AG09309 (cell line): ENCODE data around the gene NBPF9.
"Not testable (repeated sequence)": the region's sequence is repeated elsewhere in the genome, so short reads cannot be mapped to it uniquely, and the experiment has no call there.

Experiments
- DNase-seq: peaks from one replicate; pipeline ENCODE4 v3.0.0-alpha.2; 2010; ENCODE audit warnings: low read depth
- H3K4me3 ChIP-seq: 2 replicates; pipeline ENCODE4 v1.5.1; 2011; ENCODE audit warnings: mild to moderate bottlenecking, low read depth, low read length, moderate library complexity; ENCODE audit not compliant: control insufficient read depth

Gene NBPF9

DNA sequence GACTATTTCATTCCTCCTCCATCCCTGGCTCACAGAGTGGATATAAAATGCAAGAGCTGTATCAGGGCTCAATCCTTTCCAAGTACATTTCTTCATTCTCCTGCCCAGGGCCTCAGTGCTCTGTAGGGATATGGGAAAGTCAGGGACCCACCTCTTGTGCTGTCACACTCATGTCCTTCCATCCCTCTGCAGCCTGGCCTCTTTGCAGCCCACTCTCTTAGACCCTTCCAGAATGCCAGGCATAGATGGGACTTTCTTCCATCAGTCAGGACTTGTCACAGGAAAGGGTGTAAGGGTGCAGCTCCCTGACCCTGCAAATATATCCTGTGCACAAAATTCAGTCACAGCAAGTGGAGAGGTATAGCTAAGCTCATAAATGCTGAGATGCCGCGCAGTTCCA lies 86.7 kb downstream of the NBPF9 start:
- not testable (repeated sequence) for DNase-seq, H3K4me3 ChIP-seq

- not testable (repeated sequence) for H3K4me3 ChIP-seq, DNase-seq
Measured at GRCh38 chr1:149015522-149015921, 87.8 kb downstream of the NBPF9 start.

GRCh38 chr1:149013513-149013912 lies 89.8 kb downstream of the NBPF9 start:
- not testable (repeated sequence) for DNase-seq, H3K4me3 ChIP-seq

- not testable (repeated sequence) for DNase-seq
Measured at GRCh38 chr1:149012599-149012998, 90.8 kb downstream of the NBPF9 start.

DNA sequence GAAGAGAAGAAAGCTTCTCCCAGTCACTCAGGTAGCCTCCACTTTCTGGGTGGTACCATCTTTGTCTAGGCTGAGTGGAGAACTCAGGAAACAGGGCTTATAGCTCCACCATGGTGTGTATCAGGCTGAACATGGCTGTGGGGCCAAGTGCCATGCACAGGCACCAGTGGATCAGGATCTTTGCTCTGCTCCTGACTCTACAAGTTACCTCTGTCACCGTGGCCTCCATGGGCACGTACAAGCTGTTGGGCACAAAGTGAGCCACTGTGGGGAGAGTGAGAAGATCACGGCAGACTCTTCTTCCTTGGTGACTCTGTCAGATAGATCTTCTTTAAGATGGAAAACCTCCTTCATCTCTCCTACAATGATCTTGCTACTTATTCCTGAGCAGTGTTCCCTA lies 93.6 kb downstream of the NBPF9 start:
- DNase-seq, H3K4me3 ChIP-seq: not testable (repeated sequence)

More at GRCh38 chr1:149012599-149012998, 90.8 kb downstream of the NBPF9 start:
- not testable (repeated sequence) for H3K4me3 ChIP-seq

DNA sequence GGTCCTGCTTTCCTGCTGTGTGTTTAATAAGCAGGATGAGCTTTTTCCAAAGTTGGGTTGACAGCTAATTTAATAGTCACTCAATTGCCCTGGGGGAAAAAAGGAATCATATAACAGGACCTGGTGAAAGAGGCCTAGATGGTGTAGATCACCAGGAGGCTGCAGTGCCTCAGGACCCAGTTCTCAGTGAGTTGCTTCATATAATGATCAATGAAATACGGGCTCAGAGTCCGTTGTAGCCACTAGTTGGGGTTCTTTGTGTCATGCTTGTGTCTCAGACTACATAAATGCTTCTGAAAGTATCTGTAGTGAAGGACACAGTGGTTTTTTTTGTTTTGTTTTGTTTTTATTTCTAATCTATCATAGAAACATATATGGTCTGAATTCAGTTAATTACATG lies 94.6 kb downstream of the NBPF9 start:
- H3K4me3 ChIP-seq, result not testable (repeated sequence)

GRCh38 chr1:149008326-149008725 lies 95.0 kb downstream of the NBPF9 start:
- DNase-seq, H3K4me3 ChIP-seq: not testable (repeated sequence)

More for the DNA sequence above, 94.6 kb downstream of the NBPF9 start:
- DNase-seq, result not testable (repeated sequence)
